Astrocyte (in vitro differentiated cells and primary cell): Measurements from ENCODE around the gene PTPRCAP. TPM values are rescaled to one million over a fixed set of nuclear protein-coding genes. Genes with fewer than 3 reads are reported as not detected.

Experiments
- DNase-seq: peaks from one replicate; pipeline ENCODE4 v3.0.0-alpha.2; 2010; ENCODE audit warnings: low read depth
- FAIRE-seq: peaks from 2 replicates; lab custom pipeline; 2011; peaks lifted over from hg19 to GRCh38; lab: Jason Lieb, UNC
- H2AFZ ChIP-seq: 2 replicates; pipeline ENCODE4 v1.6.0; 2012; ENCODE audit warnings: low read depth, low read length, inconsistent platforms
- H3K27ac ChIP-seq: 2 replicates; pipeline ENCODE4 v1.5.1; 2011; ENCODE audit warnings: low read depth, low read length, inconsistent platforms
- H3K27me3 ChIP-seq: 2 replicates; pipeline ENCODE4 v1.6.0; 2011; ENCODE audit warnings: low read length, inconsistent platforms; ENCODE audit not compliant: insufficient read depth
- H3K36me3 ChIP-seq: 2 replicates; pipeline ENCODE4 v1.5.1; 2011; ENCODE audit warnings: low read length, inconsistent platforms; ENCODE audit not compliant: insufficient read depth
- H3K4me1 ChIP-seq: 2 replicates; pipeline ENCODE4 v1.5.1; 2011; ENCODE audit warnings: low read length, inconsistent platforms; ENCODE audit not compliant: insufficient read depth
- H3K4me2 ChIP-seq: 2 replicates; pipeline ENCODE4 v1.6.0; 2012; ENCODE audit warnings: low read length, inconsistent platforms
- H3K4me3 ChIP-seq: 2 replicates; pipeline ENCODE4 v1.5.1; 2011; ENCODE audit warnings: low read depth, mild to moderate bottlenecking, low read length, inconsistent platforms; ENCODE audit not compliant: insufficient read depth
- H3K79me2 ChIP-seq: 2 replicates; pipeline ENCODE4 v1.6.0; 2012; ENCODE audit warnings: mild to moderate bottlenecking, low read length, inconsistent platforms; ENCODE audit not compliant: insufficient read depth
- H3K9ac ChIP-seq: 2 replicates; pipeline ENCODE4 v1.6.0; 2012; ENCODE audit warnings: mild to moderate bottlenecking, low read length, inconsistent platforms
- H3K9me3 ChIP-seq: 2 replicates; pipeline ENCODE4 v1.5.1; 2012; ENCODE audit warnings: low read depth, mild to moderate bottlenecking, low read length, inconsistent platforms; ENCODE audit not compliant: insufficient read depth
- H4K20me1 ChIP-seq: 2 replicates; pipeline ENCODE4 v1.6.0; 2012; ENCODE audit warnings: low read length, inconsistent platforms; ENCODE audit not compliant: insufficient read depth
- H3K27ac Mint-ChIP-seq: one replicate; pipeline ENCODE4 v1.8.0; 2021; ENCODE audit warnings: mild to moderate bottlenecking, mixed read lengths; ENCODE audit not compliant: unreplicated experiment
- H3K27me3 Mint-ChIP-seq: one replicate; pipeline ENCODE4 v1.8.0; 2021; ENCODE audit warnings: low read depth, mixed read lengths; ENCODE audit not compliant: unreplicated experiment
- H3K36me3 Mint-ChIP-seq: one replicate; pipeline ENCODE4 v1.8.0; 2021; ENCODE audit warnings: low read depth, mixed read lengths; ENCODE audit not compliant: unreplicated experiment
- H3K4me1 Mint-ChIP-seq: one replicate; pipeline ENCODE4 v1.8.0; 2021; ENCODE audit warnings: low read depth, mixed read lengths; ENCODE audit not compliant: unreplicated experiment
- H3K4me3 Mint-ChIP-seq: one replicate; pipeline ENCODE4 v1.8.0; 2021; ENCODE audit warnings: mild to moderate bottlenecking, moderate library complexity, mixed read lengths; ENCODE audit not compliant: unreplicated experiment
- H3K9me3 Mint-ChIP-seq: one replicate; pipeline ENCODE4 v1.8.0; 2021; ENCODE audit warnings: mild to moderate bottlenecking, mixed read lengths; ENCODE audit not compliant: unreplicated experiment
- EZH2 ChIP-seq: IDR thresholded peaks from 2 replicates; pipeline ENCODE4 v1.6.1; 2012; ENCODE audit warnings: mild to moderate bottlenecking, low read length, inconsistent platforms; ENCODE audit not compliant: insufficient read depth
- total RNA-seq: library from RNA; stranded (reverse); gene quantifications from 2 replicates; pipeline ENCODE4 v1.2.1, GENCODE V29; 2021
- TF ChIP-seq, protein P1 (sequence below): IDR thresholded peaks from 2 replicates; pipeline ENCODE4 v1.5.1; 2011; ENCODE audit warnings: low read depth, mild to moderate bottlenecking, inconsistent platforms, low read length, moderate library complexity; ENCODE audit not compliant: insufficient read depth

The PTPRCAP gene
- total RNA-seq, 1 donor from 2014 or later, result 1.7 TPM

DNA sequence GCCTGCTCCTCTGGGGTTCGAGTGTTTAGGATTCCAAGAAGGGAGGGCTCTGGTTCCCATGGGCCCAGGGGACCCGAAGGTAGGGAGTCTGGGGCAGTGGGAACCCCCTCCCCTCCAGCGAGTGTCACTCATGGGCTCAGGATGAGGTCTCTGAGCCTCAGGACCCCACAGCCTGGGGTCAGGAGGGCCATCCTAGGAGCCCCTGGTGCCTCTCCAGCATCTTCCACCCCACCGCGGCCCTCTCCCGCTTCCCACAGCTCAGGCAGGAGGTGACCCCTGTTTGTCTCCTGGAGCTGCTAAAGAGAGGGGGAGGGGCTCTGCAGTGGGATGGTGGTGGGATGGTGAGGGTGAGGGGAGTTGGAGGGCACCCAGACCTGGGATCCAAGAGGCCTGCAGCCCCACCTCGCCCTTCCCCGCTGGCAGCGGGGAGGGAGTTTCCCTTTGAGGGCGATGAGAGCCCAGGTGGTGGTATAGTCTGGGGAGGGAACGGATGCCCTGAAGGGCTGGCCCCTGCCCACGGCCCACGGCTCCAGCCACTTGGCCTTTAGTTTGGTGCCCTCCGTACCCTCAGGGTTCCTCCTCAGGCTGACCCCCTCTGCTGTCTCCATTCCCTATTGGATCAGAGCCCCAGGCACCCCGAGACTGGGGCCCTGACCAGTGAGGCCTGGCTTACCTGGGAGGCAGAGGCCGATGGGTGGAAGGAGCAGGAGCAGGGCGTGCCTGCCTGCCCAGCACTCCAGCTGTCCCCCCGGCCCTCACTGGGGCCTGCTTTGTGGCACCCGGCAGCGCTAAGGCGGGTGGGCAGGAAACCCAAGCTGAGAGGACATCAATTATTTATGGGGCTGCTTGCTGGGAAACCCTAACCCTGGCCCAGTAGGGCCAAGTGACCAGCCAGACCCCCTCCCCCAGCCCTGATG, 16.6 kb upstream of the PTPRCAP start:
- Histone ChIP-seq H4K20me1 (no peaks in the 10 kb centered on the region), H3K27ac (no peak overlapping the region), H3K9me3 (no peaks in the 10 kb centered on the region), H3K4me2 (no peak overlapping the region), H3K9ac (no peak overlapping the region), H3K27me3 (no peaks in the 10 kb centered on the region), H3K79me2 (no peaks in the 10 kb centered on the region), H2AFZ (no peak overlapping the region), H3K36me3 (no peaks in the 10 kb centered on the region), H3K4me1 (no peaks in the 10 kb centered on the region), H3K4me3 (no peak overlapping the region)
- no peak for FAIRE-seq
- Mint-ChIP-seq H3K4me3 (no peak overlapping the region), H3K27me3 (peaks cover 16% of the 10 kb centered on the region), H3K9me3 (no peaks in the 10 kb centered on the region), H3K27ac (no peak overlapping the region), H3K36me3 (peaks cover 3% of the 10 kb centered on the region), H3K4me1 (no peaks in the 10 kb centered on the region)
- DNase-seq, result no peak
- TF ChIP-seq, protein P1, sequence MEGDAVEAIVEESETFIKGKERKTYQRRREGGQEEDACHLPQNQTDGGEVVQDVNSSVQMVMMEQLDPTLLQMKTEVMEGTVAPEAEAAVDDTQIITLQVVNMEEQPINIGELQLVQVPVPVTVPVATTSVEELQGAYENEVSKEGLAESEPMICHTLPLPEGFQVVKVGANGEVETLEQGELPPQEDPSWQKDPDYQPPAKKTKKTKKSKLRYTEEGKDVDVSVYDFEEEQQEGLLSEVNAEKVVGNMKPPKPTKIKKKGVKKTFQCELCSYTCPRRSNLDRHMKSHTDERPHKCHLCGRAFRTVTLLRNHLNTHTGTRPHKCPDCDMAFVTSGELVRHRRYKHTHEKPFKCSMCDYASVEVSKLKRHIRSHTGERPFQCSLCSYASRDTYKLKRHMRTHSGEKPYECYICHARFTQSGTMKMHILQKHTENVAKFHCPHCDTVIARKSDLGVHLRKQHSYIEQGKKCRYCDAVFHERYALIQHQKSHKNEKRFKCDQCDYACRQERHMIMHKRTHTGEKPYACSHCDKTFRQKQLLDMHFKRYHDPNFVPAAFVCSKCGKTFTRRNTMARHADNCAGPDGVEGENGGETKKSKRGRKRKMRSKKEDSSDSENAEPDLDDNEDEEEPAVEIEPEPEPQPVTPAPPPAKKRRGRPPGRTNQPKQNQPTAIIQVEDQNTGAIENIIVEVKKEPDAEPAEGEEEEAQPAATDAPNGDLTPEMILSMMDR, result no peak
- TF ChIP-seq EZH2, result no peak

DNA sequence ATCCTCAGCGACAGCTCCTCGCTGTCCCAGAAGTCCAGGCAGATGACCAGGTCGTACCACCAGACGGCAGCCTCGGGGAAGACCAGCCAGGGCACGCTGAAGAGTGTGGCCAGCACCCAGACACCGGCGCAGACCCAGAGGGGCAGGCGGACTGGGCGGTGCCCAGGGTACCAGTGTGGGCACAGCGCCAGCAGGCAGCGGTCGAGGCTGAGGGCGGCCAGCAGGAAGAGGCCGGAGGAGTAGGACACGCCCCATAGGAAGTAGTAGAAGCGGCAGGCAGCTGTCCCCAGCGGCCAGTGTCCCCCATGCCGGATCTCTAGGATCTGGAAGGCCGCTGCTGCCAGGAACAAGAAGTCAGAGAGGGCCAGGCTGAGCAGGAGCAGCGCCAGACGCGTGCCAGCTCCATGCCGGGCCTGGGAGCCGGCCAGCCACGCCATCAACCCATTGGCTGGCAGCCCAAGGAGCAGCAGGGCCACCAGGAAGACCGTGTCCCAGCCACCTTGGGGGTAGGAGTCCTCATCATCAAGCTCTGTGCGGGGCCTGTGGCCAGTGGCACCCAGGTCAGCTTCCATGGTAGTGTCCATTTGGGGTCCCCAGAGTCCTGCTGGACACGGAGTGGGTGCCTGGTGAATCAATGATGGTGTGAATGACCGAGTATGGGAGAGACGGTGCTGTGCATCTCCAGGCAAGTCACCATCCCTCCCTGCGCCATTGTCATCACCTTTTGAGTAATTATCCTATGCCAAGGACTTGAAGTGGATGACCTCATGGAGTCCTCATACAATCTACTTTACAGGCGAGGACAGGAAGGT, 14.9 kb upstream of the PTPRCAP start, which contains the start of gene GPR152:
Gene GPR152, minus strand, starts transcription at position 589 of the 812 bp plus-strand sequence. Its CDS starts 5 bp downstream, at position 584.
- Mint-ChIP-seq H3K36me3 (peaks cover 3% of the 10 kb centered on the region), H3K27ac (peak within 1 kb of the TSS; percentile 66), H3K4me3 (no peak within 1 kb of the TSS), H3K27me3 (peaks cover 12% of the 10 kb centered on the region), H3K9me3 (no peaks in the 10 kb centered on the region), H3K4me1 (no peaks in the 10 kb centered on the region)
- H3K36me3 ChIP-seq, result no peaks in the 10 kb centered on the region
- H3K27me3 ChIP-seq, result no peaks in the 10 kb centered on the region
- DNase-seq, result no peak
- FAIRE-seq, result no peak
- no peak within 1 kb of the TSS for H3K4me3 ChIP-seq
- no peak within 1 kb of the TSS for H3K27ac ChIP-seq
- TF ChIP-seq EZH2, result no peak
- TF ChIP-seq, protein P1, result no peak
- no peak within 1 kb of the TSS for H3K9ac ChIP-seq
- H3K9me3 ChIP-seq, result no peaks in the 10 kb centered on the region
- H2AFZ ChIP-seq, result peak within 1 kb of the TSS; percentile 47
- no peaks in the 10 kb centered on the region for H4K20me1 ChIP-seq
- H3K79me2 ChIP-seq, result no peaks in the 10 kb centered on the region
- H3K4me1 ChIP-seq, result no peaks in the 10 kb centered on the region
- no peak within 1 kb of the TSS for H3K4me2 ChIP-seq
